RWPE2 (cell line): Measurements from ENCODE around the gene ILK.

Experiments used
- ATAC-seq: fragments of 200-7000 bp; cut with Tn5 transposase; 3 replicates; pipeline ENCODE4 v1.9.1; 2021; ENCODE audit warnings: low read depth
- DNase-seq: peaks from one replicate; pipeline ENCODE4 v3.0.0-alpha.2; 2020; ENCODE audit warnings: low spot score
- H3K27ac ChIP-seq: fragments of 450-650 bp; 2 replicates; pipeline ENCODE4 v1.5.1; 2017; ENCODE audit warnings: mild to moderate bottlenecking; ENCODE audit not compliant: poor library complexity, severe bottlenecking
- H3K27me3 ChIP-seq: fragments of 250-450 bp; sonication (Bioruptor Pico); 2 replicates; pipeline ENCODE4 v1.5.1; 2021; ENCODE audit warnings: mild to moderate bottlenecking, moderate library complexity; ENCODE audit not compliant: insufficient read depth, poor library complexity, severe bottlenecking
- H3K36me3 ChIP-seq: fragments of 250-450 bp; sonication (Bioruptor Pico); 2 replicates; pipeline ENCODE4 v1.5.1; 2020; ENCODE audit warnings: low read depth, mild to moderate bottlenecking, moderate library complexity
- H3K4me1 ChIP-seq: fragments of 250-450 bp; sonication (Bioruptor Pico); 2 replicates; pipeline ENCODE4 v1.5.1; 2021; ENCODE audit warnings: mild to moderate bottlenecking, moderate library complexity; ENCODE audit not compliant: insufficient read depth, poor library complexity, severe bottlenecking
- H3K4me3 ChIP-seq: fragments of 250-450 bp; sonication (Bioruptor Pico); 2 replicates; pipeline ENCODE4 v1.5.1; 2021; ENCODE audit warnings: mild to moderate bottlenecking, moderate library complexity; ENCODE audit not compliant: severe bottlenecking
- H3K9me3 ChIP-seq: fragments of 250-450 bp; sonication (Bioruptor Pico); 2 replicates; pipeline ENCODE4 v1.5.1; 2021; ENCODE audit warnings: mild to moderate bottlenecking, moderate library complexity; ENCODE audit not compliant: severe bottlenecking
- CTCF ChIP-seq: fragments of 450-650 bp; IDR thresholded peaks from one replicate; pipeline ENCODE4 v1.5.1; 2017; ENCODE audit warnings: mild to moderate bottlenecking, moderate library complexity; ENCODE audit not compliant: poor library complexity, severe bottlenecking

ILK gene

GRCh38 chr11:6572215-6572614, 31.4 kb upstream of the ILK start:
- H3K9me3 ChIP-seq: no peaks in the 10 kb centered on the region
- no peak overlapping the region for H3K27ac ChIP-seq
- peak; percentile 52; the same call in 2 of the 3 replicates for ATAC-seq
- no peaks in the 10 kb centered on the region for H3K36me3 ChIP-seq
- DNase-seq: no peak
- no peak for TF ChIP-seq CTCF
- no peaks in the 10 kb centered on the region for H3K27me3 ChIP-seq
- no peaks in the 10 kb centered on the region for H3K4me1 ChIP-seq
- no peak overlapping the region for H3K4me3 ChIP-seq

DNA sequence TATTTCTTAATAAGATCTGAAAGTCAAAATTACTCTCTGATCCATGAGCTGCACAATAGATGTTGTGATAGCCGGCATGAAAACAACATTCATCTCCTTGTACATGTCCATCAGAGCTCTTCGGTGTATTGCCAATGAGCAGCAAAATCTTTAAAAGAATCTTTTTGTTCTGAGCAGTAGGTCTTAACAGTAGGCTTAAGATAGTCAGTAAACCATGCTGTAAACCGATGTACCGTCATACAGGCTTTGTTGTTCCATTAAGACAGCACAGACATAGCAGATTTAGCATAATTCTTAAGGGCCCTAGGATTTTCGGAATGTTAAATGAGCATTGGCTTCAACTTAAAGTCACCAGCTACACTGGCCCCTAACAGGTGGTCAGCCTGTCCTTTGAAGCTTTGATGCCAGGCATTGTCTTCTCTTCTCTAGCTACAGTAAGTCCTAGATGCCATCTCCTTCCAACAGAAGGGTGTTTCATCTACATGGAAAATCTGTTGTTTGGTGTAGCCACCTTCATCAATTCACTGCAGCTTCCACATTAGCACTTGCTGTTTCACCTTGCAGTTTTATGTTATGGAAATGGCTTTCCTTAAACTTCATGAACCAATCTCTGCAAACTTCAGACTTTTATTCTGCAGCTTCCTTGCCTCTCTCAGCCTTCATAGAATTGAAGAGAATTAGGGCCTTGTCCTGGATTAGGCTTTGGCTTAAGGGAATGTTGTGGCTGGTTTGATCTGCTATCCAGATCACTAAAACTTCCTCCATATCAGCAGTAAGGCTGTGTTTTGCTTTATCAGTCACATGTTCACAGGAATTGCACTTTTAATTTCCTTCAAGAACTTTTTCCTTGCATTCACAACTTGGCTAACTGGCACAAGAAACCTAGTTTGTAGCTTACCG, 28.5 kb upstream of the ILK start:
- Histone ChIP-seq H3K4me1 (no peaks in the 10 kb centered on the region), H3K27me3 (no peaks in the 10 kb centered on the region), H3K27ac (no peak overlapping the region), H3K36me3 (no peaks in the 10 kb centered on the region), H3K4me3 (no peak overlapping the region), H3K9me3 (no peaks in the 10 kb centered on the region)
- TF ChIP-seq CTCF: no peak
- DNase-seq (no peak), ATAC-seq (no peak)

GRCh38 chr11:6576471-6577373, 26.9 kb upstream of the ILK start:
- Histone ChIP-seq H3K27ac (no peak overlapping the region), H3K4me3 (no peak overlapping the region), H3K9me3 (no peaks in the 10 kb centered on the region), H3K36me3 (no peaks in the 10 kb centered on the region), H3K27me3 (no peaks in the 10 kb centered on the region), H3K4me1 (no peaks in the 10 kb centered on the region)
- DNase-seq (no peak), ATAC-seq (no peak)
- TF ChIP-seq CTCF: no peak

- ATAC-seq (no peak), DNase-seq (no peak)
- Histone ChIP-seq H3K4me3 (no peak overlapping the region), H3K27ac (no peak overlapping the region), H3K9me3 (no peaks in the 10 kb centered on the region), H3K36me3 (no peaks in the 10 kb centered on the region), H3K4me1 (no peaks in the 10 kb centered on the region), H3K27me3 (no peaks in the 10 kb centered on the region)
- TF ChIP-seq CTCF: no peak
Observed at GRCh38 chr11:6578134-6578533, 25.4 kb upstream of the ILK start.
